ENCODE data around the gene FAM83F. TPM values are rescaled to one million over a fixed set of nuclear protein-coding genes. Genes with fewer than 3 reads are reported as not detected.
"Not testable (repeated sequence)": the region's sequence is repeated elsewhere in the genome, so short reads cannot be mapped to it uniquely, and the experiment has no call there.

Gene FAM83F
- under 1 TPM; 0.03 to 0.11 TPM for total RNA-seq

- peaks cover 41% of the 10 kb centered on the region for H3K27me3 Mint-ChIP-seq (ENCODE audit: low read depth)
- no peaks in the 10 kb centered on the region for H3K9me3 Mint-ChIP-seq (ENCODE audit: insufficient read depth)
- POLR2A ChIA-PET = interaction anchor here (1.0 to 1.9 kb wide), 4 partner anchors 11 to 675 kb away, joined by 3 to 7 read pairs (median 4); no protein-coding TSS in a partner anchor
- peaks cover 6% of the 10 kb centered on the region for H3K4me1 Mint-ChIP-seq (ENCODE audit: low read depth)
- no peak within 1 kb of the TSS for H3K27ac Mint-ChIP-seq
- DNase-seq (no peak), ATAC-seq (peak; percentile 73)
- H3K4me3 Mint-ChIP-seq = peak within 1 kb of the TSS; percentile 6
- H3K36me3 Mint-ChIP-seq (ENCODE audit: low read depth) = no peaks in the 10 kb centered on the region
- CTCF ChIA-PET = interaction anchor here (1.0 to 2.1 kb wide), 5 partner anchors 21 to 353 kb away, joined by 3 to 7 read pairs (median 3); no protein-coding TSS in a partner anchor
These were observed at the start of gene FAM83F for GRCh38 chr22:39994566-39995392. TSS of gene FAM83F (plus strand) at chr22:39994954. CDS start at chr22:39995043, 89 bp downstream.

DNA sequence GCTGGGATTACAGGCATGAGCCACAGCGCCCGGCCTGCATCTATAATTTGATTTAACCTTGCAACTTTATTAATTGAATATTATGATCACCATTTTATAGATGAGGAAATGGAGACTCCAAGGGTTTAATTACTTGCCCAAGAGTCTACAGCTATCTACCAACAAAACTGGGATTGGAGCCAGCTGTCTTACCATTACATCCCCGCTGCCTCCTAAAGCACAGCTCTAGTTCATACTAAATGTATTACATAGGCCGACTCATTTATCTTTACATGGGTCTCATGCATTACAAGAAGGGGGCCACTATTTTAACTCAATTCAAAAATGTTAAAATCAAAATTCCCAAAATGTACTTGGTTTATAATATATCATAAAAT is 48.6 kb upstream of the FAM83F start:
- CTCF ChIA-PET = interaction anchor here (0.9 to 7.2 kb wide), 8 partner anchors 11 to 409 kb away, joined by 3 to 79 read pairs (median 4); no protein-coding TSS in a partner anchor
- no peak overlapping the region for H3K27ac Mint-ChIP-seq

DNA sequence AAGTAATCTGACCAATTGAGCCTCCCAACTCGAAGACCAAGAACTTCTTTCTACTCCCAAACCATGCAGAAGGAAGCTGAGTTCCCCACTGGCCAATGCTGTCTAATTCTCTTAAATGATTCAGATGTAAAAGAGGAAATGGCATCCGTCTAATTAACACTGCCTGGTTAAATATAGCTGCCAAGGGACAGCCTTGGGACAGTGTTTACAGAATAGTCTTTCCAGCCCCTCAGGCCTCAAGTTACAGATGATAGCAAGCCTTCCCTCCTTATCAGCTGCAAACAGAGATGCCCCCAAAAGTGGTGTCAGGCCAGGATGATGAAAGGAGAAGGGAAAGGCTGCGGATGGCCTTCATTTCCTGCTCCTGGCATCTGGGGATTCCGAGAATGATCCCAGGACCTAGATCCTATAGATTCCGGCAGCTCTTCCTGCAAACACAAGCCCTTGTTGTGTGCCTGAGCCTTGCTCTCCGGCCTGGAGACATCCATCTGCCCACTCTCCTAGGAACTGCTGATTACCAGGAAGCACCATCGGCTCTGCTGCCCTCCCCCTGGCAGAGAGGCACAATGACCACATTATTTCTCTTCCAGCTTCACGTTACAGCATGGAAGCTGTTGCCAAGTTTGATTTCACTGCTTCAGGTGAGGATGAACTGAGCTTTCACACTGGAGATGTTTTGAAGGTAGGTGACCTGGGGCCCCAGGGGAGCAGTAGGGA is 48.1 kb upstream of the FAM83F start:
- ChIA-PET CTCF (interaction anchor here (1.2 to 7.2 kb wide), 6 partner anchors 11 to 78 kb away, joined by 3 to 79 read pairs (median 4); no protein-coding TSS in a partner anchor), POLR2A (interaction anchor here (0.5 to 0.9 kb wide), 3 partner anchors 21 to 261 kb away, joined by 3 read pairs; no protein-coding TSS in a partner anchor)
- Mint-ChIP-seq H3K36me3 (ENCODE audit: low read depth) (peaks cover 84% of the 10 kb centered on the region), H3K4me3 (no peak overlapping the region), H3K9me3 (ENCODE audit: insufficient read depth) (no peaks in the 10 kb centered on the region), H3K4me1 (ENCODE audit: low read depth) (peaks cover 98% of the 10 kb centered on the region), H3K27ac (peak overlapping the region; percentile 58), H3K27me3 (ENCODE audit: low read depth) (no peaks in the 10 kb centered on the region)
- DNase-seq (no peak), ATAC-seq (no peak)

More for the DNA sequence above, 48.6 kb upstream of the FAM83F start:
- POLR2A ChIA-PET = interaction anchor here (0.6 to 0.9 kb wide), 2 partner anchors 20 to 261 kb away, joined by 3 read pairs; no protein-coding TSS in a partner anchor
- DNase-seq (no peak), ATAC-seq (no peak)
- H3K4me1 Mint-ChIP-seq (ENCODE audit: low read depth) = peaks cover 98% of the 10 kb centered on the region
- H3K36me3 Mint-ChIP-seq (ENCODE audit: low read depth) = peaks cover 82% of the 10 kb centered on the region
- H3K9me3 Mint-ChIP-seq (ENCODE audit: insufficient read depth) = no peaks in the 10 kb centered on the region
- no peak overlapping the region for H3K4me3 Mint-ChIP-seq
- H3K27me3 Mint-ChIP-seq (ENCODE audit: low read depth) = no peaks in the 10 kb centered on the region

- DNase-seq (no peak), ATAC-seq (no peak)
- CTCF ChIA-PET = interaction anchor here (1.2 to 7.2 kb wide), 6 partner anchors 10 to 77 kb away, joined by 3 to 79 read pairs (median 4); no protein-coding TSS in a partner anchor
- Mint-ChIP-seq H3K9me3 (ENCODE audit: insufficient read depth) (no peaks in the 10 kb centered on the region), H3K27ac (peak overlapping the region; percentile 58), H3K36me3 (ENCODE audit: low read depth) (peaks cover 86% of the 10 kb centered on the region), H3K27me3 (ENCODE audit: low read depth) (no peaks in the 10 kb centered on the region), H3K4me3 (no peak overlapping the region), H3K4me1 (ENCODE audit: low read depth) (peaks cover 98% of the 10 kb centered on the region)
- POLR2A ChIA-PET = interaction anchor here (0.5 to 1.0 kb wide), 2 partner anchors 23 to 232 kb away, joined by 3 to 6 read pairs; no protein-coding TSS in a partner anchor
These were observed 47.2 kb upstream of the FAM83F start for GRCh38 chr22:39947220-39948216.

DNA sequence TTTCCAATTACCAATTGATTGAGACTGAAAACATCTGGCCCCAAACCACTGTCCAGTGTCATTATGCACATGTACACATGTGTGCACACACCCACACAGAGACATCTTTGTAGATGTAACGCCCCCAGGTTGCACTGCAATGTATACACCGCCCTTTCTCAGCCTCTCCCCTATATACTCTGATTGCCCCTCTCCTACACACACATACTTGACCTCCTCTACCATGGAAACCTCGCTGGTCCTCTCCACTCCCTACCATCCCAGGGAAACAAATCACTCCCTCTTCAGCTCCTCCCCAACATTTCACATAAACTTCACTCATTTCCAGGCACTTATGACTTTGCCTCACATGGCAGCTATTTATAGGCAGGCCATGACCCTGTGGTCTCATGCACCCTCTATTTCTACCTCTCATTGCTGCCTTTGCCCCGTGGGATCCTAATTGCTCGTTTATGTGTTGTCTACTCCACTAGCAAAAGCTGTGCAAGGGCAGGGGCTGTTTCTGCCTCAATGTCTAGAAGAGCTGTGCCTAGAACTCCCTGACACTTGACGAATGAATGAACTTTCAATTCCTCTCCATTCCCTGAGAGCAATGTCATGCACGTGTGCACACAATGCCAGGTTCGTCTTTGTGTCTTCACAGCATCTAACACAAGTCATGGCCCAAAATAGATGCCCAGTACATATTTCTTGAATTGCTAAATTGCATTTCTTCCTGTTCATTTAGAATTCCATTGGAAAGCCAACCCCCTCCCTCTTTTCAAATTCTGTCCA is 44.6 kb upstream of the FAM83F start:
- ATAC-seq (no peak), DNase-seq (no peak)
- POLR2A ChIA-PET = interaction anchor here (0.9 to 1.9 kb wide), 2 partner anchors 25 to 49 kb away, joined by 3 to 4 read pairs; partner anchors contain the start of gene GRAP2
- peaks cover 98% of the 10 kb centered on the region for H3K4me1 Mint-ChIP-seq (ENCODE audit: low read depth)
- H3K27me3 Mint-ChIP-seq (ENCODE audit: low read depth) = no peaks in the 10 kb centered on the region
- no peaks in the 10 kb centered on the region for H3K9me3 Mint-ChIP-seq (ENCODE audit: insufficient read depth)
- H3K4me3 Mint-ChIP-seq = no peak overlapping the region
- CTCF ChIA-PET = interaction anchor here (0.8 to 5.0 kb wide), 10 partner anchors 7 to 456 kb away, joined by 3 to 41 read pairs (median 8); partner anchors contain the start of gene TMA7B
- peaks cover 88% of the 10 kb centered on the region for H3K36me3 Mint-ChIP-seq (ENCODE audit: low read depth)
- peak overlapping the region; percentile 76 for H3K27ac Mint-ChIP-seq

DNA sequence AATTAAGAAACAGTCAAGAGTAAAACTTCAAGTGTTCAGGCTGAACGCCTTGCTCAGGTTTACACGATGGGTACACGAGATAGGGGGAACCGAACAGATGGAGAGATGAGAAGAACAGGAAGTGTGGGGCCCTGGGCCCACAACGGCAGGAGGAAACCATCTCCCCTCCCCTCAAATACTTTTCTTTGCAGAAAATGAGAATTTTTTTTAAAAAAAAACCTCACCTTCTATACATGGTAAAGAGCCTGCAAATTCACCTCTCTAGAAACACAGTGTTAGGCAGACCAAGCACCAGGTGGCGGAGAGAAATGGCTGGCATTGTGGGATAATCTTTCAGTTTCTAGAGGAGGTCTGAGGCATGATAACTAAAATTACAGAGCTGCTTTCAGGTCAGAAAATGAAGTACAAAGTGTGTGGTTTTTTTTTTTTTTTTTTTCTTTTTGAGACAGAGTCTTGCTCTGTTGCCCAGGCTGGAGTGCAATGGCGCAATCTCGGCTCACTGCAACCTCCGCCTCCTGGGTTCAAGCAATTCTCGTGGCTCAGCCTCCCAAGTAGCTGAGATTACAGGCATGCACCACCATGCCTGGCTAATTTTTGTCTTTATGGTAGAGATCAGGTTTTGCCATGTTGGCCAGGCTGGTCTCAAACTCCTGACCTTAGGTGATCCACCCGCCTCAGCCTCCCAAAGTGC is 43.0 kb upstream of the FAM83F start:
- peak; percentile 70 for ATAC-seq
- peak; percentile 57 for DNase-seq
- Mint-ChIP-seq H3K4me1 (ENCODE audit: low read depth) (peaks cover 100% of the 10 kb centered on the region), H3K36me3 (ENCODE audit: low read depth) (peaks cover 94% of the 10 kb centered on the region), H3K27ac (peak overlapping the region; percentile 76), H3K4me3 (peak overlapping the region; percentile 37)
- CTCF ChIA-PET = interaction anchor here (1.0 to 5.0 kb wide), 11 partner anchors 9 to 458 kb away, joined by 3 to 41 read pairs (median 4); no protein-coding TSS in a partner anchor
- POLR2A ChIA-PET = interaction anchor here (0.7 to 2.4 kb wide), 7 partner anchors 9 to 429 kb away, joined by 3 to 12 read pairs (median 4); no protein-coding TSS in a partner anchor
- H3K9me3 Mint-ChIP-seq (ENCODE audit: insufficient read depth); H3K27me3 Mint-ChIP-seq (ENCODE audit: low read depth): not testable (repeated sequence)

- POLR2A ChIA-PET = interaction anchor here (0.7 to 2.4 kb wide), 6 partner anchors 10 to 429 kb away, joined by 3 to 12 read pairs (median 4); no protein-coding TSS in a partner anchor
- Mint-ChIP-seq H3K4me1 (ENCODE audit: low read depth) (peaks cover 100% of the 10 kb centered on the region), H3K27me3 (ENCODE audit: low read depth) (no peaks in the 10 kb centered on the region), H3K27ac (peak overlapping the region; percentile 76), H3K36me3 (ENCODE audit: low read depth) (peaks cover 94% of the 10 kb centered on the region), H3K4me3 (peak overlapping the region; percentile 37), H3K9me3 (ENCODE audit: insufficient read depth) (no peaks in the 10 kb centered on the region)
- CTCF ChIA-PET = interaction anchor here (0.8 to 5.0 kb wide), 10 partner anchors 9 to 458 kb away, joined by 3 to 41 read pairs (median 4); partner anchors contain the start of gene TNRC6B
- DNase-seq = no peak
- no peak for ATAC-seq
These were observed 42.4 kb upstream of the FAM83F start for GRCh38 chr22:39952347-39952746.

GRCh38 chr22:39953101-39953500 is 41.7 kb upstream of the FAM83F start:
- peak overlapping the region; percentile 76 for H3K27ac Mint-ChIP-seq
- DNase-seq (no peak), ATAC-seq (no peak)
- no peaks in the 10 kb centered on the region for H3K9me3 Mint-ChIP-seq (ENCODE audit: insufficient read depth)
- peak overlapping the region; percentile 10 for H3K4me3 Mint-ChIP-seq
- peaks cover 95% of the 10 kb centered on the region for H3K36me3 Mint-ChIP-seq (ENCODE audit: low read depth)
- ChIA-PET POLR2A (interaction anchor here (1.5 to 2.4 kb wide), 2 partner anchors 9 to 11 kb away, joined by 4 to 12 read pairs; no protein-coding TSS in a partner anchor), CTCF (interaction anchor here (0.8 to 5.0 kb wide), 5 partner anchors 10 to 224 kb away, joined by 3 to 41 read pairs (median 4); partner anchors contain the start of gene TNRC6B)
- H3K4me1 Mint-ChIP-seq (ENCODE audit: low read depth) = peaks cover 98% of the 10 kb centered on the region
- no peaks in the 10 kb centered on the region for H3K27me3 Mint-ChIP-seq (ENCODE audit: low read depth)

DNA sequence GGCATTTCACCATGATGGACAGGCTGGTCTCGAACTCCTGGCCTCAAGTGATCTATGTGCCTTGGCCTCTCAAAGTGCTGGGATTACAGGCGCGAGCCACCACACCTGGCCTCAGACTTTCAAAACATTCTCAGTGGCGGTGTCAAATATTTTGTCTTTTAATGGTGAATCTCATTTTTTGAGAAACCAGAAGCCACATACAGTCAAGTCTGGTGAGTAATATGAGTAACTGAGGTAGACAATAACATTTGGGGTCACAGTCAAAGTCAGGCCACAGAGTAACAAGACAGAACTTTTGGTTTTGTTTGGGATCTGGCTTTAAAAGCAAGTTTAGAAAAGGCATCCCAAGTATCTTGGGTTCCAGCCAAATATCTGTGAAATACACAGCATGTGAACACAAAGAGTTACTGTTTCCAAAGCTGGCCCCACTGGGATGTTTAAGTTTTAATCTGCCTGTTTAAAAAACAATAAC is 40.1 kb upstream of the FAM83F start:
- no peaks in the 10 kb centered on the region for H3K9me3 Mint-ChIP-seq (ENCODE audit: insufficient read depth)
- H3K4me1 Mint-ChIP-seq (ENCODE audit: low read depth) = peaks cover 98% of the 10 kb centered on the region
- peaks cover 95% of the 10 kb centered on the region for H3K36me3 Mint-ChIP-seq (ENCODE audit: low read depth)
- H3K4me3 Mint-ChIP-seq = no peak overlapping the region
- no peaks in the 10 kb centered on the region for H3K27me3 Mint-ChIP-seq (ENCODE audit: low read depth)
- ATAC-seq (peak; percentile 9), DNase-seq (no peak)
- POLR2A ChIA-PET = no interaction called here
- CTCF ChIA-PET = interaction anchor here (5.0 kb wide), 1 partner anchor 12 kb away, joined by 41 read pairs; no protein-coding TSS in a partner anchor
- H3K27ac Mint-ChIP-seq = peak overlapping the region; percentile 21
